ENCODE measurements around the gene KRT13. TPM values are rescaled to one million over a fixed set of nuclear protein-coding genes. Genes with fewer than 3 reads are reported as not detected.
A peak's percentile ranks its signal among the peaks of the same experiment; 100 is the strongest.

KRT13 gene
- total and polyA plus RNA-seq, 2 of the 4 experiments (the other 2 are of a cell fraction) = 0.18 to 0.56 TPM

DNA sequence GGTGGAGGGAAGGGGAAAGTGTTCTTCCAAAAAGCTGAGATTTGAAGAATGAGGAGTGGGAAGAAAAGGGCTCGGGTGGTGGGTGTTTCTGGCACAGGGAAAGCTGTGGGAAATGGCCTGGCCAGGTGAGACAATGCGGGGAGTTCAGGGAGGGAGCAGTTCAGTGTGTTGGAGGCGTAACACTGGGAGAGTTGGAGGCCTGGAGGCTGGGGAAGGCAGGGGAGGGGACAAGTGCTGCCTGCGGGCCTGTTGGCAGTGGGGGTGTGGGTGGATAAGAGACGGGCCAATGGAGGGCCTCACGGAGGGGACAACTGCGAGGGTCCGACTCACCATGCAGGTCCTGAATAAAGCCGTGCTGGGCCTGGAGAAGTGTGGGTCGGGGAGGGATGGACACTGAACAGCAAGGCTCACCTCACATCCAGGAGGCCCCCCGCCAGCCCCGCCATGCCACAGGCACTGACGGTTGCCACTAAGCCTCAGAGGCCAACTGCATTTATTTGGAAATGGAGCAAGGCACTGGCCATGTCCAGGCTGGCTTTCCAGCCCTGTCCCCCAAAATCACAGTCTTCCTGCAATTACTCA, 40.5 kb upstream of the KRT13 start:
- Histone ChIP-seq H3K14ac (replicated peaks; ENCODE audit: low read depth, low read length) (no peak overlapping the region), H3K4me2 (ENCODE audit: low read depth, low read length) (no peak overlapping the region), H2BK5ac (ENCODE audit: low read depth, low read length, poor library complexity, severe bottlenecking) (no peak overlapping the region), H4K20me1 (ENCODE audit: insufficient read depth, low read length) (no peaks in the 10 kb centered on the region), H4K91ac (ENCODE audit: insufficient read depth, low read depth, low read length) (no peak overlapping the region; the same call in 1 of the 2 replicates), H3K23ac (ENCODE audit: low read depth, low read length) (no peak overlapping the region), H3K9me3 (ENCODE audit: control insufficient read depth, insufficient read depth, low read length) (peaks cover 4% of the 10 kb centered on the region), H2AK9ac (replicated peaks; ENCODE audit: low read depth, low read length, poor library complexity) (peak overlapping the region; percentile 9), H4K8ac (ENCODE audit: low read depth in 2 of 2, low read length in 2 of 2) (no peak overlapping the region), H2BK20ac (ENCODE audit: low read depth, low read length) (peak overlapping the region; percentile 97; the same call in 1 of the 2 replicates), H3K56ac (ENCODE audit: extremely low read depth, insufficient read depth, low read length) (no peak overlapping the region), H2AFZ (replicated peaks; ENCODE audit: low read length, poor library complexity) (no peak overlapping the region), H3K27me3 (ENCODE audit: control insufficient read depth, insufficient read depth, low read length) (no peaks in the 10 kb centered on the region), H3K4me1 (ENCODE audit: control insufficient read depth, insufficient read depth, low read length) (peaks cover 21% of the 10 kb centered on the region), H2BK120ac (ENCODE audit: low read depth, low read length) (peak overlapping the region; percentile 97; the same call in 1 of the 2 replicates), H3K79me1 (ENCODE audit: low read depth in 1 of 2, low read length in 2 of 2) (no peaks in the 10 kb centered on the region), H2BK15ac (ENCODE audit: low read depth, low read length) (peak overlapping the region; percentile 95; the same call in 2 of the 3 replicates), H3K18ac (ENCODE audit: low read depth, low read length) (no peak overlapping the region), H3K4me3 (ENCODE audit: insufficient read depth, low read depth, low read length) (no peak overlapping the region), H3K27ac (ENCODE audit: insufficient read depth, low read length) (no peak overlapping the region), H2AK5ac (ENCODE audit: low read depth, low read length) (peak overlapping the region; percentile 90), H4K5ac (ENCODE audit: low read depth, low read length) (no peak overlapping the region), H3K36me3 (ENCODE audit: control insufficient read depth, insufficient read depth, low read length) (no peaks in the 10 kb centered on the region), H3K4ac (ENCODE audit: low read depth, low read length) (no peak overlapping the region), H3K9ac (ENCODE audit: low read depth, low read length) (no peak overlapping the region), H3K9me1 (ENCODE audit: insufficient read depth, low read length) (peaks cover 12% of the 10 kb centered on the region)
- no peak for ATAC-seq (ENCODE audit: low read depth)
- 88% methylated on average over 6 of the region's 13 CpGs; no CpG with 5 or more reads in 1 of the 2 experiments for WGBS, 2 experiments (ENCODE audit: extremely low coverage in 2 of 2, insufficient read length in 1 of 2)
- TF ChIP-seq RFX5 (IDR thresholded peaks at IDR 0.05; ENCODE audit: low read depth, low read length) (no peak), SMC3 (IDR thresholded peaks at IDR 0.05; ENCODE audit: low read depth, low read length) (no peak), BHLHE40 (IDR thresholded peaks at IDR 0.05; ENCODE audit: low read depth, low read length) (no peak), RCOR1 (IDR thresholded peaks at IDR 0.05; ENCODE audit: insufficient replicate concordance, low read length) (no peak), MXI1 (IDR thresholded peaks at IDR 0.05; ENCODE audit: borderline replicate concordance, low read depth, low read length) (no peak), CEBPB (IDR thresholded peaks at IDR 0.05; ENCODE audit: low read depth, low read length) (no peak), MAFK (IDR thresholded peaks at IDR 0.05; ENCODE audit: low read depth, low read length) (no peak), FOS (IDR thresholded peaks at IDR 0.05; ENCODE audit: low read depth, low read length) (no peak), CHD1 (IDR thresholded peaks at IDR 0.05; ENCODE audit: low read depth, low read length) (no peak), NFE2L2 (IDR thresholded peaks at IDR 0.05; ENCODE audit: low read depth, low read length) (no peak), RAD21 (IDR thresholded peaks at IDR 0.05; ENCODE audit: low read length) (no peak), POLR2A (IDR thresholded peaks at IDR 0.05; ENCODE audit: low read depth, low read length) (no peak)
- TF ChIP-seq, protein P1, sequence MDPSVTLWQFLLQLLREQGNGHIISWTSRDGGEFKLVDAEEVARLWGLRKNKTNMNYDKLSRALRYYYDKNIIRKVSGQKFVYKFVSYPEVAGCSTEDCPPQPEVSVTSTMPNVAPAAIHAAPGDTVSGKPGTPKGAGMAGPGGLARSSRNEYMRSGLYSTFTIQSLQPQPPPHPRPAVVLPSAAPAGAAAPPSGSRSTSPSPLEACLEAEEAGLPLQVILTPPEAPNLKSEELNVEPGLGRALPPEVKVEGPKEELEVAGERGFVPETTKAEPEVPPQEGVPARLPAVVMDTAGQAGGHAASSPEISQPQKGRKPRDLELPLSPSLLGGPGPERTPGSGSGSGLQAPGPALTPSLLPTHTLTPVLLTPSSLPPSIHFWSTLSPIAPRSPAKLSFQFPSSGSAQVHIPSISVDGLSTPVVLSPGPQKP (IDR thresholded peaks at IDR 0.05; ENCODE audit: borderline replicate concordance, low read depth, low read length) = no peak
- TF ChIP-seq, protein P2, sequence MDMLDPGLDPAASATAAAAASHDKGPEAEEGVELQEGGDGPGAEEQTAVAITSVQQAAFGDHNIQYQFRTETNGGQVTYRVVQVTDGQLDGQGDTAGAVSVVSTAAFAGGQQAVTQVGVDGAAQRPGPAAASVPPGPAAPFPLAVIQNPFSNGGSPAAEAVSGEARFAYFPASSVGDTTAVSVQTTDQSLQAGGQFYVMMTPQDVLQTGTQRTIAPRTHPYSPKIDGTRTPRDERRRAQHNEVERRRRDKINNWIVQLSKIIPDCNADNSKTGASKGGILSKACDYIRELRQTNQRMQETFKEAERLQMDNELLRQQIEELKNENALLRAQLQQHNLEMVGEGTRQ (IDR thresholded peaks at IDR 0.05; ENCODE audit: low read depth, low read length) = no peak
- TF ChIP-seq, protein P3, sequence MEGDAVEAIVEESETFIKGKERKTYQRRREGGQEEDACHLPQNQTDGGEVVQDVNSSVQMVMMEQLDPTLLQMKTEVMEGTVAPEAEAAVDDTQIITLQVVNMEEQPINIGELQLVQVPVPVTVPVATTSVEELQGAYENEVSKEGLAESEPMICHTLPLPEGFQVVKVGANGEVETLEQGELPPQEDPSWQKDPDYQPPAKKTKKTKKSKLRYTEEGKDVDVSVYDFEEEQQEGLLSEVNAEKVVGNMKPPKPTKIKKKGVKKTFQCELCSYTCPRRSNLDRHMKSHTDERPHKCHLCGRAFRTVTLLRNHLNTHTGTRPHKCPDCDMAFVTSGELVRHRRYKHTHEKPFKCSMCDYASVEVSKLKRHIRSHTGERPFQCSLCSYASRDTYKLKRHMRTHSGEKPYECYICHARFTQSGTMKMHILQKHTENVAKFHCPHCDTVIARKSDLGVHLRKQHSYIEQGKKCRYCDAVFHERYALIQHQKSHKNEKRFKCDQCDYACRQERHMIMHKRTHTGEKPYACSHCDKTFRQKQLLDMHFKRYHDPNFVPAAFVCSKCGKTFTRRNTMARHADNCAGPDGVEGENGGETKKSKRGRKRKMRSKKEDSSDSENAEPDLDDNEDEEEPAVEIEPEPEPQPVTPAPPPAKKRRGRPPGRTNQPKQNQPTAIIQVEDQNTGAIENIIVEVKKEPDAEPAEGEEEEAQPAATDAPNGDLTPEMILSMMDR (conservative IDR thresholded peaks at IDR 0.05; ENCODE audit: low read depth, low read length) = no peak
- POLR2A ChIA-PET (ENCODE audit: unreplicated experiment) = no interaction called here
- in situ Hi-C loops (cut with MboI; ENCODE audit: low sequenced_read_pairs) = loop anchor here (5.0 kb wide), 1 partner anchor 639 kb away; no protein-coding TSS in a partner anchor
- BruUV-seq (replicated peaks) = no TSS peak
- dilution Hi-C loops (cut with HindIII; ENCODE audit: low sequenced_read_pairs, unreplicated experiment) = no loop called here
- CTCF ChIA-PET = no interaction called here
- intact Hi-C loops (cut with micrococcal nuclease) = loop anchor here (5.0 kb wide), 1 partner anchor 899 kb away; the partner anchor contains the start of gene SMARCE1
- no peak for DNase-seq

All from IMR-90 (cell line).